Caco-2 (cell line): ENCODE measurements around the gene ESRRB. TPM values are rescaled to one million over a fixed set of nuclear protein-coding genes. Genes with fewer than 3 reads are reported as not detected.

Experiments
- BruUV-seq: library from RNA; stranded (reverse); fragments of 400-500 nt; replicated peaks from 2 replicates; lab custom pipeline; 2021; lab: Mats Ljungman, UMichigan
- CTCF ChIA-PET: fragments of 300-600 bp; sonication (Branson Sonifier 250); formaldehyde crosslinking; loops from one replicate; lab custom pipeline; 2022; ENCODE audit warnings: antibody characterized with exemption; lab: Charles Lee
- POLR2A ChIA-PET: fragments of 300-600 bp; sonication (Branson Sonifier 250); formaldehyde crosslinking; loops from one replicate; lab custom pipeline; 2022; ENCODE audit warnings: antibody characterized with exemption; lab: Charles Lee
- DNase-seq, 2 experiments: peaks; one replicate each; pipeline versions ENCODE4 v3.0.0 to v3.0.0-alpha.2; 2020 to 2022
- H3K27me3 ChIP-seq: replicated peaks from 2 replicates; pipeline ENCODE4 v1.6.0; 2011; ENCODE audit warnings: low read length; ENCODE audit not compliant: control insufficient read depth, insufficient read depth
- H3K36me3 ChIP-seq: 2 replicates; pipeline ENCODE4 v1.5.1; 2011; ENCODE audit warnings: low read length; ENCODE audit not compliant: control insufficient read depth, insufficient read depth
- H3K4me1 ChIP-seq: fragments of 250-450 bp; sonication (Bioruptor Pico); 2 replicates; pipeline ENCODE4 v1.5.1; 2020; ENCODE audit warnings: mild to moderate bottlenecking
- H3K4me3 ChIP-seq: 2 replicates; pipeline ENCODE4 v1.5.1; 2011; ENCODE audit warnings: low read depth, mild to moderate bottlenecking, control low read depth, low read length
- H3K9me3 ChIP-seq: fragments of 250-450 bp; sonication (Bioruptor Pico); 2 replicates; pipeline ENCODE4 v1.5.1; 2020; ENCODE audit warnings: mild to moderate bottlenecking, moderate library complexity
- H3K27ac Mint-ChIP-seq: one replicate; pipeline ENCODE4 v1.8.0; 2022; ENCODE audit warnings: mixed read lengths; ENCODE audit not compliant: unreplicated experiment
- H3K27me3 Mint-ChIP-seq: one replicate; pipeline ENCODE4 v1.8.0; 2022; ENCODE audit warnings: mixed read lengths; ENCODE audit not compliant: insufficient read depth, unreplicated experiment
- H3K36me3 Mint-ChIP-seq: one replicate; pipeline ENCODE4 v1.8.0; 2022; ENCODE audit warnings: mild to moderate bottlenecking, mixed read lengths; ENCODE audit not compliant: insufficient read depth, unreplicated experiment
- H3K4me1 Mint-ChIP-seq: one replicate; pipeline ENCODE4 v1.8.0; 2022; ENCODE audit warnings: low read depth, mixed read lengths; ENCODE audit not compliant: unreplicated experiment
- H3K4me3 Mint-ChIP-seq: one replicate; pipeline ENCODE4 v1.8.0; 2022; ENCODE audit warnings: mild to moderate bottlenecking, moderate library complexity, mixed read lengths; ENCODE audit not compliant: unreplicated experiment
- H3K9me3 Mint-ChIP-seq: one replicate; pipeline ENCODE4 v1.8.0; 2022; ENCODE audit warnings: mixed read lengths; ENCODE audit not compliant: unreplicated experiment
- CTCF ChIP-seq, 2 experiments: fragments of 200-600 bp in 1 of 2; IDR thresholded peaks; 1 replicate in 1 of 2; 2 replicates in 1 of 2; pipeline versions ENCODE4 v1.5.1 to v1.8.0; 2011 to 2022; ENCODE audit warnings: antibody characterized with exemption in 1 of 2, control low read depth in 1 of 2, inconsistent platforms in 1 of 2, low read depth in 1 of 2, low read length in 1 of 2, mild to moderate bottlenecking in 1 of 2, moderate library complexity in 1 of 2; ENCODE audit not compliant: insufficient read depth in 1 of 2, severe bottlenecking in 1 of 2, unreplicated experiment in 1 of 2
- intact Hi-C: fragments of 100-400 bp; cut with micrococcal nuclease; formaldehyde crosslinking; loops from one replicate; pipeline ENCODE4 v1.10.0; 2022; ENCODE audit not compliant: unreplicated experiment
- total RNA-seq: library from RNA; stranded (reverse); gene quantifications from 2 replicates; pipeline ENCODE4 v1.2.3, GENCODE V29; 2022

The ESRRB gene
- total RNA-seq, 1 experiment from 2014 or later = not detected

- Mint-ChIP-seq H3K9me3 (no peaks in the 10 kb centered on the region), H3K27me3 (peaks cover 20% of the 10 kb centered on the region), H3K36me3 (peaks cover 6% of the 10 kb centered on the region), H3K4me1 (no peaks in the 10 kb centered on the region), H3K4me3 (no peak overlapping the region), H3K27ac (no peak overlapping the region)
- no peak for TF ChIP-seq CTCF (IDR thresholded peaks at IDR 0.05; ENCODE audit: insufficient read depth in 1 of 2, low read depth in 1 of 2, low read length in 1 of 2, severe bottlenecking in 1 of 2, unreplicated experiment in 1 of 2)
- POLR2A ChIA-PET = no interaction called here
- Histone ChIP-seq H3K36me3 (no peaks in the 10 kb centered on the region), H3K4me1 (no peaks in the 10 kb centered on the region), H3K4me3 (no peak overlapping the region), H3K27me3 (no peaks in the 10 kb centered on the region; the same call in 1 of the 2 replicates), H3K9me3 (no peaks in the 10 kb centered on the region)
- peak in 1 of 2 experiments; percentile 20 for DNase-seq
- CTCF ChIA-PET = no interaction called here
- intact Hi-C loops = no loop called here
- BruUV-seq = no TSS peak
These were observed 124.5 kb downstream of the ESRRB start for GRCh38 chr14:76500480-76500879.

- DNase-seq = no peak
- POLR2A ChIA-PET = no interaction called here
- Histone ChIP-seq H3K4me1 (no peaks in the 10 kb centered on the region), H3K9me3 (no peaks in the 10 kb centered on the region), H3K27me3 (no peaks in the 10 kb centered on the region; the same call in 1 of the 2 replicates), H3K36me3 (no peaks in the 10 kb centered on the region), H3K4me3 (no peak overlapping the region)
- BruUV-seq = no TSS peak
- no peaks in the 10 kb centered on the region for H3K9me3 Mint-ChIP-seq
- H3K27me3 Mint-ChIP-seq = peaks cover 19% of the 10 kb centered on the region
- TF ChIP-seq CTCF (IDR thresholded peaks at IDR 0.05; ENCODE audit: insufficient read depth in 1 of 2, low read depth in 1 of 2, low read length in 1 of 2, severe bottlenecking in 1 of 2, unreplicated experiment in 1 of 2) = no peak
- H3K4me3 Mint-ChIP-seq = no peak overlapping the region
- H3K4me1 Mint-ChIP-seq = no peaks in the 10 kb centered on the region
- intact Hi-C loops = no loop called here
- H3K36me3 Mint-ChIP-seq = peaks cover 2% of the 10 kb centered on the region
- CTCF ChIA-PET = no interaction called here
- H3K27ac Mint-ChIP-seq = no peak overlapping the region
These were observed 125.3 kb downstream of the ESRRB start for GRCh38 chr14:76501156-76501720.

- Histone ChIP-seq H3K4me3 (no peak overlapping the region), H3K36me3 (no peaks in the 10 kb centered on the region), H3K27me3 (no peaks in the 10 kb centered on the region; the same call in 1 of the 2 replicates), H3K4me1 (no peaks in the 10 kb centered on the region), H3K9me3 (no peaks in the 10 kb centered on the region)
- Mint-ChIP-seq H3K27ac (no peak overlapping the region), H3K36me3 (no peaks in the 10 kb centered on the region), H3K27me3 (peaks cover 23% of the 10 kb centered on the region), H3K4me1 (no peaks in the 10 kb centered on the region), H3K4me3 (no peak overlapping the region), H3K9me3 (no peaks in the 10 kb centered on the region)
- DNase-seq = no peak
- CTCF ChIA-PET = no interaction called here
- TF ChIP-seq CTCF (IDR thresholded peaks at IDR 0.05; ENCODE audit: insufficient read depth in 1 of 2, low read depth in 1 of 2, low read length in 1 of 2, severe bottlenecking in 1 of 2, unreplicated experiment in 1 of 2) = no peak
- intact Hi-C loops = no loop called here
- POLR2A ChIA-PET = no interaction called here
- no TSS peak for BruUV-seq
These were observed 126.3 kb downstream of the ESRRB start for GRCh38 chr14:76502219-76502618.
